ENCODE data around the gene PTPRM. TPM values are rescaled to one million over a fixed set of nuclear protein-coding genes. Genes with fewer than 3 reads are reported as not detected.
"Not testable (repeated sequence)": the region's sequence is repeated elsewhere in the genome, so short reads cannot be mapped to it uniquely, and the experiment has no call there.

Gene PTPRM
- total RNA-seq, 2 donors from 2014 or later, result 7.5 to 19.2 TPM

GRCh38 chr18:8052237-8052701 lies 485.2 kb downstream of the PTPRM start:
- H3K27me3 Mint-ChIP-seq, result peaks cover 0 to 5% of the 10 kb centered on the region in 2 donors
- no peak for DNase-seq (ENCODE audit: low spot score)
- no peaks in the 10 kb centered on the region for H3K36me3 Mint-ChIP-seq
- no peaks in the 10 kb centered on the region for H3K9me3 Mint-ChIP-seq
- peaks cover 0 to 8% of the 10 kb centered on the region in 2 donors for H3K4me1 Mint-ChIP-seq (ENCODE audit: low read depth in 2 of 2)
- ATAC-seq, result peak; percentile 63 to 78
- no peak overlapping the region for H3K4me3 Mint-ChIP-seq
- H3K27ac Mint-ChIP-seq, result no peak overlapping the region

- Mint-ChIP-seq H3K4me3 (no peak overlapping the region), H3K27ac (no peak overlapping the region), H3K27me3 (peaks cover 0 to 5% of the 10 kb centered on the region in 2 donors), H3K9me3 (no peaks in the 10 kb centered on the region), H3K36me3 (no peaks in the 10 kb centered on the region), H3K4me1 (ENCODE audit: low read depth in 2 of 2) (peaks cover 0 to 6% of the 10 kb centered on the region in 2 donors)
- DNase-seq (ENCODE audit: low spot score) (no peak), ATAC-seq (no peak)
Observed at GRCh38 chr18:8056723-8057122, 489.6 kb downstream of the PTPRM start.

GRCh38 chr18:8063152-8063551 lies 496.0 kb downstream of the PTPRM start:
- H3K4me3 Mint-ChIP-seq; H3K27me3 Mint-ChIP-seq; DNase-seq (ENCODE audit: low spot score); ATAC-seq; H3K9me3 Mint-ChIP-seq; H3K27ac Mint-ChIP-seq; H3K36me3 Mint-ChIP-seq; H3K4me1 Mint-ChIP-seq (ENCODE audit: low read depth in 2 of 2): not testable (repeated sequence)

GRCh38 chr18:8063733-8064132 lies 496.6 kb downstream of the PTPRM start:
- Mint-ChIP-seq H3K36me3 (no peaks in the 10 kb centered on the region), H3K9me3 (peaks cover 3% of the 10 kb centered on the region), H3K27ac (no peak overlapping the region), H3K27me3 (no peaks in the 10 kb centered on the region), H3K4me3 (no peak overlapping the region), H3K4me1 (ENCODE audit: low read depth in 2 of 2) (no peaks in the 10 kb centered on the region)
- no peak for ATAC-seq
- no peak for DNase-seq (ENCODE audit: low spot score)

- no peak overlapping the region for H3K4me3 Mint-ChIP-seq
- H3K9me3 Mint-ChIP-seq, result peaks cover 3% of the 10 kb centered on the region
- H3K4me1 Mint-ChIP-seq (ENCODE audit: low read depth in 2 of 2), result no peaks in the 10 kb centered on the region
- no peak for DNase-seq (ENCODE audit: low spot score)
- H3K36me3 Mint-ChIP-seq, result no peaks in the 10 kb centered on the region
- ATAC-seq, result no peak
- H3K27me3 Mint-ChIP-seq, result no peaks in the 10 kb centered on the region
- no peak overlapping the region for H3K27ac Mint-ChIP-seq
Observed at GRCh38 chr18:8065284-8065683, 498.2 kb downstream of the PTPRM start.

GRCh38 chr18:8065773-8066172 lies 498.7 kb downstream of the PTPRM start:
- DNase-seq (ENCODE audit: low spot score) (no peak), ATAC-seq (no peak)
- Mint-ChIP-seq H3K27ac (no peak overlapping the region), H3K4me3 (no peak overlapping the region), H3K27me3 (no peaks in the 10 kb centered on the region), H3K4me1 (ENCODE audit: low read depth in 2 of 2) (no peaks in the 10 kb centered on the region), H3K9me3 (peaks cover 3% of the 10 kb centered on the region), H3K36me3 (no peaks in the 10 kb centered on the region)

- H3K27me3 Mint-ChIP-seq, result no peaks in the 10 kb centered on the region
Observed at GRCh38 chr18:8069708-8070107, 502.6 kb downstream of the PTPRM start.

GRCh38 chr18:8073167-8073566 lies 506.1 kb downstream of the PTPRM start:
- H3K4me1 Mint-ChIP-seq (ENCODE audit: low read depth in 2 of 2), result no peaks in the 10 kb centered on the region
- no peaks in the 10 kb centered on the region for H3K9me3 Mint-ChIP-seq
- DNase-seq (ENCODE audit: low spot score), result no peak
- no peaks in the 10 kb centered on the region for H3K27me3 Mint-ChIP-seq
- ATAC-seq, result no peak
- H3K4me3 Mint-ChIP-seq, result no peak overlapping the region
- H3K27ac Mint-ChIP-seq, result no peak overlapping the region
- no peaks in the 10 kb centered on the region for H3K36me3 Mint-ChIP-seq

More at GRCh38 chr18:8069708-8070107, 502.6 kb downstream of the PTPRM start:
- Mint-ChIP-seq H3K9me3 (peaks cover 3% of the 10 kb centered on the region), H3K27ac (no peak overlapping the region), H3K4me3 (no peak overlapping the region), H3K4me1 (ENCODE audit: low read depth in 2 of 2) (no peaks in the 10 kb centered on the region), H3K36me3 (no peaks in the 10 kb centered on the region)
- ATAC-seq, result no peak
- DNase-seq (ENCODE audit: low spot score), result no peak

GRCh38 chr18:8080092-8080491 lies 513.0 kb downstream of the PTPRM start:
- H3K36me3 Mint-ChIP-seq, result no peaks in the 10 kb centered on the region
- no peak overlapping the region for H3K27ac Mint-ChIP-seq
- ATAC-seq (no peak), DNase-seq (ENCODE audit: low spot score) (no peak)
- H3K9me3 Mint-ChIP-seq, result no peaks in the 10 kb centered on the region
- no peak overlapping the region for H3K4me3 Mint-ChIP-seq
- no peaks in the 10 kb centered on the region for H3K4me1 Mint-ChIP-seq (ENCODE audit: low read depth in 2 of 2)
- H3K27me3 Mint-ChIP-seq, result no peaks in the 10 kb centered on the region

- Mint-ChIP-seq H3K36me3 (no peaks in the 10 kb centered on the region), H3K4me3 (no peak overlapping the region), H3K4me1 (ENCODE audit: low read depth in 2 of 2) (no peaks in the 10 kb centered on the region), H3K9me3 (no peaks in the 10 kb centered on the region), H3K27ac (no peak overlapping the region), H3K27me3 (no peaks in the 10 kb centered on the region)
- DNase-seq (ENCODE audit: low spot score), result no peak
- ATAC-seq, result no peak
Observed at GRCh38 chr18:8081267-8081666, 514.2 kb downstream of the PTPRM start.

- Mint-ChIP-seq H3K4me3 (no peak overlapping the region), H3K27ac (no peak overlapping the region), H3K9me3 (no peaks in the 10 kb centered on the region), H3K27me3 (no peaks in the 10 kb centered on the region), H3K36me3 (no peaks in the 10 kb centered on the region), H3K4me1 (ENCODE audit: low read depth in 2 of 2) (no peaks in the 10 kb centered on the region)
- no peak for ATAC-seq
- no peak for DNase-seq (ENCODE audit: low spot score)
Observed at GRCh38 chr18:8081872-8082553, 514.9 kb downstream of the PTPRM start.

- Mint-ChIP-seq H3K9me3 (no peaks in the 10 kb centered on the region), H3K4me1 (ENCODE audit: low read depth in 2 of 2) (no peaks in the 10 kb centered on the region), H3K27me3 (no peaks in the 10 kb centered on the region), H3K36me3 (no peaks in the 10 kb centered on the region), H3K27ac (no peak overlapping the region), H3K4me3 (no peak overlapping the region)
- ATAC-seq (no peak), DNase-seq (ENCODE audit: low spot score) (no peak)
Observed at GRCh38 chr18:8084160-8084559, 517.0 kb downstream of the PTPRM start.

GRCh38 chr18:8088626-8089025 lies 521.5 kb downstream of the PTPRM start:
- Mint-ChIP-seq H3K27ac (no peak overlapping the region), H3K27me3 (no peaks in the 10 kb centered on the region), H3K36me3 (no peaks in the 10 kb centered on the region), H3K4me3 (no peak overlapping the region), H3K4me1 (ENCODE audit: low read depth in 2 of 2) (no peaks in the 10 kb centered on the region), H3K9me3 (no peaks in the 10 kb centered on the region)
- DNase-seq (ENCODE audit: low spot score) (no peak), ATAC-seq (no peak)

GRCh38 chr18:8091035-8091434 lies 523.9 kb downstream of the PTPRM start:
- no peaks in the 10 kb centered on the region for H3K9me3 Mint-ChIP-seq

More at GRCh38 chr18:8091035-8091434, 523.9 kb downstream of the PTPRM start:
- Mint-ChIP-seq H3K36me3 (no peaks in the 10 kb centered on the region), H3K27ac (no peak overlapping the region), H3K27me3 (no peaks in the 10 kb centered on the region), H3K4me1 (ENCODE audit: low read depth in 2 of 2) (no peaks in the 10 kb centered on the region), H3K4me3 (no peak overlapping the region)
- ATAC-seq (no peak), DNase-seq (ENCODE audit: low spot score) (no peak)

Data from natural killer cell treated with Interleukin-12 subunit alpha and Interleukin-12 subunit beta and Interleukin-15 and Interleukin-18, amount 100 ng/mL, for 72 hours (primary cell).